ENCODE data around the gene ERICH4. TPM values are rescaled to one million over a fixed set of nuclear protein-coding genes. Genes with fewer than 3 reads are reported as not detected.
A peak's percentile ranks its signal among the peaks of the same experiment; 100 is the strongest.

Gene ERICH4
- total and polyA plus RNA-seq, 2 of the 8 experiments (the other 6 are each of a cell fraction or from before 2014, with no cell fraction given) = not detected

GRCh38 chr19:41449079-41449864 is 6.3 kb downstream of the ERICH4 start:
- no peak overlapping the region for H2BK15ac ChIP-seq (ENCODE audit: low read length)
- H4K8ac ChIP-seq (ENCODE audit: extremely low read depth, insufficient read depth, low read length) = no peak overlapping the region
- peak; percentile 66 to 90 for DNase-seq (ENCODE audit: low read depth in 1 of 2, low spot score in 2 of 2)
- 0 out of 7 replicates have a peak, but pooled peaks cover 0 to 3% (median 0%) of the 10 kb centered on the region in 4 experiments for H3K27me3 ChIP-seq (replicated peaks in 1 of 4; ENCODE audit: control insufficient read depth in 3 of 4, extremely low read depth in 1 of 4, insufficient read depth in 3 of 4, low read length in 3 of 4)
- H4K5ac ChIP-seq (ENCODE audit: insufficient read length, low read depth, low read length) = no peak overlapping the region
- no peaks in the 10 kb centered on the region for H3K79me1 ChIP-seq (ENCODE audit: low read depth, low read length)
- no peaks in the 10 kb centered on the region for H3K4me1 ChIP-seq (replicated peaks in 1 of 4; ENCODE audit: control insufficient read depth in 3 of 4, insufficient read depth in 4 of 4, low read length in 3 of 4)
- H2AFZ ChIP-seq (ENCODE audit: low read length) = no peak overlapping the region
- no peak overlapping the region for H2BK20ac ChIP-seq (ENCODE audit: low read length)
- no peak overlapping the region for H4K91ac ChIP-seq (replicated peaks; ENCODE audit: insufficient read length, low read length)
- H3K4me2 ChIP-seq (ENCODE audit: insufficient read depth in 1 of 2, low read depth in 2 of 2, low read length in 2 of 2) = peak overlapping the region in 1 of 2 experiments; percentile 31; a peak in 1 of 4 replicates
- WGBS, 2 experiments (ENCODE audit: extremely low coverage in 1 of 2, insufficient coverage in 1 of 2, insufficient read length in 1 of 2, insufficient replicate concordance in 2 of 2, low coverage in 1 of 2, low lambda C conversion rate in 2 of 2, missing lambda C conversion rate in 1 of 2) = 37% methylated on average over 16 of the region's 22 CpGs; no CpG with 5 or more reads in 1 of the 2 experiments
- no peak overlapping the region for H2AK5ac ChIP-seq (ENCODE audit: low read depth, low read length)
- POLR2A ChIA-PET (ENCODE audit: partially characterized antibody) = interaction anchor here (1.0 kb wide), 2 partner anchors 9 to 115 kb away, joined by 4 read pairs; no protein-coding TSS in a partner anchor
- TF ChIP-seq, protein P1, sequence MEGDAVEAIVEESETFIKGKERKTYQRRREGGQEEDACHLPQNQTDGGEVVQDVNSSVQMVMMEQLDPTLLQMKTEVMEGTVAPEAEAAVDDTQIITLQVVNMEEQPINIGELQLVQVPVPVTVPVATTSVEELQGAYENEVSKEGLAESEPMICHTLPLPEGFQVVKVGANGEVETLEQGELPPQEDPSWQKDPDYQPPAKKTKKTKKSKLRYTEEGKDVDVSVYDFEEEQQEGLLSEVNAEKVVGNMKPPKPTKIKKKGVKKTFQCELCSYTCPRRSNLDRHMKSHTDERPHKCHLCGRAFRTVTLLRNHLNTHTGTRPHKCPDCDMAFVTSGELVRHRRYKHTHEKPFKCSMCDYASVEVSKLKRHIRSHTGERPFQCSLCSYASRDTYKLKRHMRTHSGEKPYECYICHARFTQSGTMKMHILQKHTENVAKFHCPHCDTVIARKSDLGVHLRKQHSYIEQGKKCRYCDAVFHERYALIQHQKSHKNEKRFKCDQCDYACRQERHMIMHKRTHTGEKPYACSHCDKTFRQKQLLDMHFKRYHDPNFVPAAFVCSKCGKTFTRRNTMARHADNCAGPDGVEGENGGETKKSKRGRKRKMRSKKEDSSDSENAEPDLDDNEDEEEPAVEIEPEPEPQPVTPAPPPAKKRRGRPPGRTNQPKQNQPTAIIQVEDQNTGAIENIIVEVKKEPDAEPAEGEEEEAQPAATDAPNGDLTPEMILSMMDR (IDR thresholded peaks at IDR 0.05; ENCODE audit: control extremely low read depth in 1 of 3, insufficient read depth in 1 of 3, low read depth in 1 of 3, low read length in 3 of 3) = peak; percentile 96 to 98 (median 97)
- TF ChIP-seq POU5F1 (IDR thresholded peaks at IDR 0.05; ENCODE audit: low read depth, low read length) (no peak), GABPA (IDR thresholded peaks at IDR 0.05; ENCODE audit: borderline replicate concordance, insufficient read depth, low read length) (0 out of 2 replicates have a peak, but pooled peaks have one; percentile 21), SP1 (IDR thresholded peaks at IDR 0.05; ENCODE audit: low read depth, low read length) (no peak), RAD21 (IDR thresholded peaks at IDR 0.05 in 1 of 2, conservative IDR thresholded peaks at IDR 0.05 in 1 of 2; ENCODE audit: low read depth in 2 of 2, low read length in 2 of 2) (peak; percentile 86 to 93), YY1 (IDR thresholded peaks at IDR 0.05; ENCODE audit: low read depth, low read length) (0 out of 2 replicates have a peak, but pooled peaks have one; percentile 49), CREB1 (IDR thresholded peaks at IDR 0.05) (0 out of 2 replicates have a peak, but pooled peaks have one; percentile 43), TCF12 (IDR thresholded peaks at IDR 0.05; ENCODE audit: low read depth, low read length) (0 out of 2 replicates have a peak, but pooled peaks have one; percentile 38)
- H2BK5ac ChIP-seq (ENCODE audit: low read depth, low read length) = no peak overlapping the region
- H4K20me1 ChIP-seq (replicated peaks in 1 of 2; ENCODE audit: control insufficient read depth in 1 of 2, insufficient read depth in 2 of 2, low read length in 2 of 2) = no peaks in the 10 kb centered on the region
- no peaks in the 10 kb centered on the region for H3K23me2 ChIP-seq (ENCODE audit: low read depth, low read length)
- H3K18ac ChIP-seq (ENCODE audit: extremely low read depth, low read length) = no peak overlapping the region
- H3K27ac ChIP-seq (ENCODE audit: low read depth, low read length) = no peak overlapping the region
- FAIRE-seq = peak; percentile 77
- no peaks in the 10 kb centered on the region for H3K79me2 ChIP-seq (ENCODE audit: control insufficient read depth in 1 of 2, insufficient read depth in 2 of 2, low read length in 2 of 2)
- no peak overlapping the region for H3K14ac ChIP-seq (ENCODE audit: insufficient read length)
- CTCF ChIA-PET (ENCODE audit: partially characterized antibody) = interaction anchor here (0.6 to 20.4 kb wide), 34 partner anchors 8 to 1057 kb away, joined by 3 to 364 read pairs (median 4); partner anchors contain the start of gene DMAC2
- H3K9me3 ChIP-seq (ENCODE audit: insufficient read depth in 2 of 2, low read depth in 1 of 2, low read length in 1 of 2) = peaks cover 0 to 2% of the 10 kb centered on the region in 2 experiments; a peak in 2 of 4 replicates
- no peak overlapping the region for H3K4ac ChIP-seq (replicated peaks; ENCODE audit: insufficient read length, low read depth, low read length)
- H3K56ac ChIP-seq (replicated peaks; ENCODE audit: insufficient read length, low read depth, low read length) = no peak overlapping the region
- H2BK120ac ChIP-seq (replicated peaks; ENCODE audit: low read depth, low read length) = no peak overlapping the region
- H2BK12ac ChIP-seq (ENCODE audit: low read depth, low read length) = no peak overlapping the region
- H3K9ac ChIP-seq (replicated peaks in 1 of 4; ENCODE audit: extremely low read depth in 1 of 4, low read depth in 3 of 4, low read length in 3 of 4) = no peak overlapping the region
- H3K36me3 ChIP-seq (ENCODE audit: control insufficient read depth in 2 of 4, insufficient read depth in 4 of 4, low read length in 3 of 4) = no peaks in the 10 kb centered on the region
- H3K23ac ChIP-seq (ENCODE audit: insufficient read length) = no peak overlapping the region
- H3K4me3 ChIP-seq (ENCODE audit: extremely low read depth in 1 of 4, insufficient read depth in 2 of 4, low read depth in 3 of 4, low read length in 4 of 4) = peak overlapping the region in 1 of 4 experiments; percentile 20; a peak in 1 of 8 replicates
